ENCODE results near the gene SETD5.
"Not testable (repeated sequence)": the region's sequence is repeated elsewhere in the genome, so short reads cannot be mapped to it uniquely, and the experiment has no call there.

SETD5 gene

DNA sequence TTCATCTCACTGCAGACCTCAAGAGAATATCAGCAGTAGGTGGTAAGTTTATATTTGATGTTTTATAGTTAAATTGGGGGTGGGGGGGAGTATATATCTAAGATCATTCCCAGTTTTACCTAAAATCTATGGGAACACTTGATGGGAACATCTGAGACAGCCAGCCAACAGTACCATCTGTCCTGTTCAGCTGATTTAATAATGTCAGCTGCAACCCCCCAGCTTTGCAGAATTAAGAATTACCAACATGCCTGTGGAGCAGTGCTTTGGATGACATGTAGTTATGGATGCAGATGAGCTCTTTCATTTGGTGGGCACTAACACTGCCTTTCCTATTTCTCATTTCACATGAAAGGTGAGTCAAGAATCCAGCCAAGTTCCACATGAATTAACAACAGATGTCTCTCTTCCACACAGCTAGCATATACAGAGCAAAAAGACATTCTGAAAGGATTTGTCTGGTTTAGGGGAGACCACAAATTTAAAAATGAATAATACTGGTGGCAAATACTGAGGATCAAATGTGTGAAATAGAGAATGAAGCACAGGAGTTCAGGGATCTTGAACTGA lies 76.2 kb downstream of the SETD5 start:
- in situ Hi-C loops (cut with MboI; ENCODE audit: low sequenced_read_pairs, unreplicated experiment): no loop called here
- no peak for DNase-seq (ENCODE audit: low spot score)
- TF ChIP-seq, protein P1, sequence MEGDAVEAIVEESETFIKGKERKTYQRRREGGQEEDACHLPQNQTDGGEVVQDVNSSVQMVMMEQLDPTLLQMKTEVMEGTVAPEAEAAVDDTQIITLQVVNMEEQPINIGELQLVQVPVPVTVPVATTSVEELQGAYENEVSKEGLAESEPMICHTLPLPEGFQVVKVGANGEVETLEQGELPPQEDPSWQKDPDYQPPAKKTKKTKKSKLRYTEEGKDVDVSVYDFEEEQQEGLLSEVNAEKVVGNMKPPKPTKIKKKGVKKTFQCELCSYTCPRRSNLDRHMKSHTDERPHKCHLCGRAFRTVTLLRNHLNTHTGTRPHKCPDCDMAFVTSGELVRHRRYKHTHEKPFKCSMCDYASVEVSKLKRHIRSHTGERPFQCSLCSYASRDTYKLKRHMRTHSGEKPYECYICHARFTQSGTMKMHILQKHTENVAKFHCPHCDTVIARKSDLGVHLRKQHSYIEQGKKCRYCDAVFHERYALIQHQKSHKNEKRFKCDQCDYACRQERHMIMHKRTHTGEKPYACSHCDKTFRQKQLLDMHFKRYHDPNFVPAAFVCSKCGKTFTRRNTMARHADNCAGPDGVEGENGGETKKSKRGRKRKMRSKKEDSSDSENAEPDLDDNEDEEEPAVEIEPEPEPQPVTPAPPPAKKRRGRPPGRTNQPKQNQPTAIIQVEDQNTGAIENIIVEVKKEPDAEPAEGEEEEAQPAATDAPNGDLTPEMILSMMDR (IDR thresholded peaks at IDR 0.05; ENCODE audit: borderline replicate concordance, control extremely low read depth, extremely low read depth, insufficient read depth, missing control alignments): no peak

- TF ChIP-seq, protein P1 (IDR thresholded peaks at IDR 0.05; ENCODE audit: borderline replicate concordance, control extremely low read depth, extremely low read depth, insufficient read depth, missing control alignments): no peak
- no peak for DNase-seq (ENCODE audit: low spot score)
- in situ Hi-C loops (cut with MboI; ENCODE audit: low sequenced_read_pairs, unreplicated experiment): no loop called here
Measured at GRCh38 chr3:9474482-9474881, 77.1 kb downstream of the SETD5 start.

GRCh38 chr3:9476935-9477334 lies 79.5 kb downstream of the SETD5 start:
- TF ChIP-seq, protein P1 (IDR thresholded peaks at IDR 0.05; ENCODE audit: borderline replicate concordance, control extremely low read depth, extremely low read depth, insufficient read depth, missing control alignments): no peak
- in situ Hi-C loops (cut with MboI; ENCODE audit: low sequenced_read_pairs, unreplicated experiment): no loop called here
- no peak for DNase-seq (ENCODE audit: low spot score)

- in situ Hi-C loops (cut with MboI; ENCODE audit: low sequenced_read_pairs, unreplicated experiment): no loop called here
- TF ChIP-seq, protein P1 (IDR thresholded peaks at IDR 0.05; ENCODE audit: borderline replicate concordance, control extremely low read depth, extremely low read depth, insufficient read depth, missing control alignments): no peak
- no peak for DNase-seq (ENCODE audit: low spot score)
Measured at GRCh38 chr3:9480265-9480664, 82.8 kb downstream of the SETD5 start.

- TF ChIP-seq, protein P1 (IDR thresholded peaks at IDR 0.05; ENCODE audit: borderline replicate concordance, control extremely low read depth, extremely low read depth, insufficient read depth, missing control alignments): no peak
- in situ Hi-C loops (cut with MboI; ENCODE audit: low sequenced_read_pairs, unreplicated experiment): no loop called here
- no peak for DNase-seq (ENCODE audit: low spot score)
Measured at GRCh38 chr3:9485248-9485647, 87.8 kb downstream of the SETD5 start.

GRCh38 chr3:9491506-9491905 lies 94.1 kb downstream of the SETD5 start:
- TF ChIP-seq, protein P1 (IDR thresholded peaks at IDR 0.05; ENCODE audit: borderline replicate concordance, control extremely low read depth, extremely low read depth, insufficient read depth, missing control alignments): no peak
- DNase-seq (ENCODE audit: low spot score): no peak
- in situ Hi-C loops (cut with MboI; ENCODE audit: low sequenced_read_pairs, unreplicated experiment): no loop called here

DNA sequence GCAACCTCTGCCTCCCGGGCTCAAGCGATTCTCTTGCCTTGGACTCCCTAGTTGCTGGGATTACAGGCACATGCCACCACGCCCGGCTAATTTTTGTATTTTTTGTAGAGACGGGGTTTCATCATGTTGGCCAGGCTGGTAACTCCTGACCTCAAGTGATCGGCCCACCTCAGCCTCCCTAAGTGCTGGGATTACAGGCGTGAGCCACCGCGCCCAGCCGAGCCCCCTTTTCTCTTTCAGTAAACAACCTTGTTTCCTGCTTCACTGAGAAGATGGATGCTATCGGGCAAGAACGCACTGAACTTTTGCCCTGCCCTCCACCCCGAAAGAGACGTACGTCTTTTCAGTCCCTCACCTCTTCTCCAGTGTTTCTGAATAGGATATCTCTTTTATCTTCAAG lies 96.6 kb downstream of the SETD5 start:
- DNase-seq (ENCODE audit: low spot score); in situ Hi-C loops (cut with MboI; ENCODE audit: low sequenced_read_pairs, unreplicated experiment): not testable (repeated sequence)

Data from GM13976 (cell line).